Mammary epithelial cell (primary cell): ENCODE measurements around the gene PRPH2.

Experiments used
- CTCF ChIP-seq, 2 donors: IDR thresholded peaks in 1 of 2; conservative IDR thresholded peaks in 1 of 2; 2 replicates each; pipeline ENCODE4 v1.5.1; 2011 to 2012; ENCODE audit warnings: inconsistent platforms in 2 of 2, low read length in 2 of 2, mild to moderate bottlenecking in 2 of 2, control low read depth in 1 of 2, low read depth in 1 of 2; ENCODE audit not compliant: insufficient read depth in 1 of 2; ENCODE audit errors: extremely low read depth in 1 of 2
- EZH2 ChIP-seq: IDR thresholded peaks from 2 replicates; pipeline ENCODE4 v1.6.1; 2012; ENCODE audit warnings: low read length, inconsistent platforms, borderline replicate concordance

DNA sequence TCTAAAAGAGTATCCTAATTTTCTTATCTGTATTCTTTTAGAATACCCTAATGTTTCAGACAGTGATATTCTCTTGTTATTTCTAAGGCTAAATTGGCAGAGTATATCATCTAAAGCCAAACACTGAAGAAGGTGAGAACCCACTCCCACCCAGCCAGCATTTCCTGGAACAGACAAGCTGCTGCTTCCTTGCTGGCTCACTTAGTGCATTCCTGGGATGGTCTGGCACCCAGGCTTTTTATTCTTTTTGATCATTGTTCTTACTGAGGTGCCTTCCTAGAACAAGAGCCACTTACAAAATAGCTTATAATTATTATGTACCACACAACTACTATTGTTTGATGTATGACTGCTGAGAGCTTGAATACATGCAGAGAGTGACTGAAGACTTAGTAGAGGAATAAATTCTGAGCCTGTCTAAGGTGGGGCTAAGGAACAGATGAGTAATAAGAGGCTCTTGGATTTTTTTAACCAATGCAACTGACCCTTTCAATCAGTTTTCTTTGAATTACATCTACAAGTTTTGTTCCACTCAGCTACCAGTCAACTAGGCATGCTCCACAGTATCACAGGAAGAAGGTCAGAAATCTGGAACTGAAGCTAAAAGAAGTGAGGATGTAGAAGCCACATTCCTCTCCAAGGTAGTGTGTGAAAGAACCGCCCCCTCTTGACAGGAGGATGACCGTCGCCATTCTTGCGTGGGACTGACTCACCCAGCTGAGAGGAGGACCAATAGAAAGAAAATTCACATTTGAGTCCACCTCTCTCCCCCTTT is 30.1 kb downstream of the PRPH2 start:
- TF ChIP-seq CTCF (conservative IDR thresholded peaks at IDR 0.05 in 1 of 2, IDR thresholded peaks at IDR 0.05 in 1 of 2; ENCODE audit: extremely low read depth in 1 of 2, insufficient read depth in 1 of 2, low read depth in 1 of 2, low read length in 2 of 2) (no peak), EZH2 (no peak)
